ENCODE measurements around the gene SIGLEC7. TPM values are rescaled to one million over a fixed set of nuclear protein-coding genes. Genes with fewer than 3 reads are reported as not detected.

Gene SIGLEC7
- total RNA-seq, 4 donors from 2014 or later: 1.9 to 10.7 (median 6.3) TPM

- DNase-seq (ENCODE audit: low spot score) (no peak), ATAC-seq (ENCODE audit: low FRiP score) (no peak)
- no peak for TF ChIP-seq CTCF (IDR thresholded peaks at IDR 0.05)
Measured at GRCh38 chr19:51097796-51098195, 44.3 kb upstream of the SIGLEC7 start.

GRCh38 chr19:51098365-51099046, 43.6 kb upstream of the SIGLEC7 start:
- DNase-seq (ENCODE audit: low spot score): no peak
- TF ChIP-seq CTCF (IDR thresholded peaks at IDR 0.05): no peak
- peak; percentile 79 for ATAC-seq (ENCODE audit: low FRiP score)

- no peak for DNase-seq (ENCODE audit: low spot score)
- ATAC-seq (ENCODE audit: low FRiP score): peak; percentile 9
- no peak for TF ChIP-seq CTCF (IDR thresholded peaks at IDR 0.05)
Measured at GRCh38 chr19:51099047-51099382, 43.1 kb upstream of the SIGLEC7 start.

GRCh38 chr19:51100601-51101000, 41.5 kb upstream of the SIGLEC7 start:
- DNase-seq (ENCODE audit: low spot score) (no peak), ATAC-seq (ENCODE audit: low FRiP score) (no peak)
- no peak for TF ChIP-seq CTCF (IDR thresholded peaks at IDR 0.05)

GRCh38 chr19:51101171-51101865, 40.8 kb upstream of the SIGLEC7 start:
- DNase-seq (ENCODE audit: low spot score): no peak
- ATAC-seq (ENCODE audit: low FRiP score): no peak
- TF ChIP-seq CTCF (IDR thresholded peaks at IDR 0.05): no peak

- no peak for DNase-seq (ENCODE audit: low spot score)
- TF ChIP-seq CTCF (IDR thresholded peaks at IDR 0.05): no peak
- no peak for ATAC-seq (ENCODE audit: low FRiP score)
Measured at GRCh38 chr19:51102991-51103390, 39.1 kb upstream of the SIGLEC7 start.

- no peak for TF ChIP-seq CTCF (IDR thresholded peaks at IDR 0.05)
- DNase-seq (ENCODE audit: low spot score): no peak
- ATAC-seq (ENCODE audit: low FRiP score): no peak
Measured at GRCh38 chr19:51103926-51104341, 38.2 kb upstream of the SIGLEC7 start.

Data from omental fat pad (tissue), 4 donors.